NCI-H2196 treated with DMSO at 0.1 percent for 48 hours (cell line): ENCODE measurements around the gene LIMS2.

ENCODE experiments used
- DNase-seq: peaks from one replicate; lab custom pipeline; 2025; ENCODE audit not compliant: unreplicated experiment; lab: John Stamatoyannopoulos, UW

Gene LIMS2

DNA sequence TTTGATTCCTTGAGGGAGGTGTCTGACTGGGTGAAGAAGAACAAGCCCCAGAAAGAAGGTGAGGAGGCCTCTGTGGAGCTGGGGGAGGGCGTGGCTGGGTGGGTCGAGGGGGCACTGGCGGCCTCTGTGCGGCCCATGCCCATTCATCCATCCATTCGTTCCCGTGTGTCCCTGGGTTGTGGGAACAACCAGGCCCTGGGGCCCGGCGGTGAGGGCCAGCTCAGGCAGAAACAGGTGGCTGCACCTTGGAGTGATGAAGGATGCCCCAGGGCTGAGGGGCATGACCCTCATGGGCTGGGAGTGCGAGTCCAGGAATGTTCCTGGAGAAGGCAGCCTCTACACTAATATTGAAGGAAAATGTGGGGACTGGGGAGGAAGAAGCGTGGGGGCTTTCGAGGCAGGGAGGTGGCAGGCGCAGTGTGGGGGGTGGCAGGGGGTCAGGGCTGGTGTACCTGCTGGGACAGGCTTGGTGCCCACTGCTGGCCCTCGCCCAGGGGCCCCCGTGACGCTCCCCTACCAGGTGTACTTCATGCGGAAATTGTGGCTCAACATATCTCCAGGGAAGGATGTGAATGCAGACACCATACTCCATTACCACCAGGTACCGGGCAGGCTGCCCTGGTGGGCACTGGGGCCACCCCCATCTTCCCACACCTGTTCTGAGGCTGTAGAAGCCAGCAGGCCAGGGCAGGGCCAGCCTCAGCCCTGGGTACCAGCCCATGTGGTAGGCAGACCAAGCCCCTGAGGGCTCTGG lies 40.5 kb downstream of the LIMS2 start:
- no peak for DNase-seq

DNA sequence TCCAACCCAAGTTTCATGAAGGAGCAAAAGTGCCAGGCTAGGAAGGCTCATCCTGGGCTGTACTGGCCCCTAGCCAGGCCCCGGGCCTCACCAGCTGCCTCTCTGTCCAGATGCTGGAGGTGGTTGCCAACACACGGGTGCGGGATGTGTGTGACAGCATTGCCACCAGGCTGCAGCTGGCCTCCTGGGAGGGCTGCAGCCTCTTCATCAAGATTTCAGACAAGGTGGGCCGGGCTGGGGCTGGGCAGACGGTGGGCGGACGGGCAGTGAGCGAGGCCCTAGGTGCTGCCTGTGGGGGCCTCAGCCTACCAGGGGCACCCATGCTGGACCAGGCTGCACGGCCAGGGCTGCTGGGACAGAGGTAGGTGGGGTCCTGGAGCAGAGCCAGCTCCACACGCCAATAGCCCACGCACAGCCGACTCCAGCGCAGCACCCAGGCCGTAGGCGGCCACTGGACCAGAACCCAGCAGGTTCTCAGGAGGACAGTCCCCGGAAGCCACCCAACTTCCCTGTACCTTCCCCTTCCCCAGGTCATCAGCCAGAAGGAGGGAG lies 41.2 kb downstream of the LIMS2 start:
- DNase-seq: no peak

- no peak for DNase-seq
Observed at GRCh38 chr2:127633556-127634065, 41.7 kb downstream of the LIMS2 start.

DNA sequence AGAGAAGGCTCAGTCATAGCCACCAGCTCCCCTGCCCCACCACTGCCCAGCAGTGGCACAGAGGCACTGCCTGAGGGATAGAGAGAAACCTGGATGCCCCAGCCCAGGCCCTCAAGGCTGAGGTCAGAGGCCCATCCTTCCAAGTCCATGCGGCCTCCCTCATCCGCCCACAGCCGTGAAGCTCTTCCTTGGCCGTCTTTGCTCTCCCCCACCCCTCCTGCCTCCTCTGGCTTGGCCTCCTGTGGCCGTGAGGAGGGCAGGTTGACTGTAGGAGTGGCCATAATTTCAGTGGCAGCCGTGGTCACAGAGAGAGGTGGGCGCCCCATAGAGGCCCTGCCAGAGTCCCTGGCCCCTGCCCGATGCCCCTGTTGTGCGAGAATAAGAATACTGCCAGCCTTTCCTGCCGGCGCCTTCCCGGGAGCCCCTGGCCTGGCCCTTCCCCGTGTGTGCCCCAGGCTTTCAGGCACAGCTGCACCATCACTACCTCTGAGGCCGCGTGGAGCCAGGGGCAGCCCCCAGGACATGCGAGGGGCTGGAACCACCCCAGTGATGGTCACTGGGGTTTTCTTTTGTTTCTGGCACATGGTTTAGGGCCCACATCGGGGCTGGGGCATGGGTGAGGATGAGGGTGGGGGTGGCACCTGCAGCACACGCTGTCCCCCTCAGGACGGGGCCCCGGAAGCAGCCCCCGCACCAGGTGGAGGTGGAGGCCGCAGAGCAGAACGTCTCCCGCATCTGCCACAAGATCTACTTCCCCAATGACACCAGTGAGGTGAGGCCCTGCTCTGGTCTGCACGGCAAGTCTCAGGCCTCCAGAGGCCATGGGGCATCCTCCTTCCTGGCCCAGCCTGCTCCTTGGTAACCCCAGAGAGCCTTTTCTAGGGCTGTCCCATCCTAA lies 42.5 kb downstream of the LIMS2 start:
- DNase-seq: no peak

DNA sequence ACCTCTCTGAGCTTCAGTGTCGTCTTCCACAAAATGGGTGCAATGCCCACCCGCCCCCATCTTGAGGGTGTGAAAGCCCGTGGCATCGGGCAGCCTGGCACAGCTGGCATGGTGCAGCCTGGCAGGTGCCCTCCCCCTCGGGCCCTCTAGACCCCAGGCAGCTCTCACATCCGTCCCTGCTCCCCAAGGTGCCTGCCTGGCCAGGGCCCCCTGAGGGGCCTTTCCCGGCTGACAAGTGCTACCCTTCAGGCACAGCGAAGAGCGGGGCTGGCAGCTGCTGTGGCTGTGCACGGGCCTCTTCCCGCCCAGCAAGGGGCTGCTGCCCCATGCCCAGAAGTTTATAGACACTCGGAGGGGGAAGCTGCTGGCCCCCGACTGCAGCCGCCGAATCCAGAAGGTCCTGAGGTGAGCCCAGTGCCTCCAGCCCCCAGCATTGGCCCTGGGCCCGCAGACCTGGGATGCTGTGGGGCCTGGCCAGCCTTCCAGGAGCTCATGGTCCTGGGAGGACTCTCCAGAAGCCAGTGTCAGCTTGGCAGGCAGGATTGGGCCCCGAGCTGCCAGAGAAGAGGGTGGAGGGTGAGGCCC lies 43.2 kb downstream of the LIMS2 start:
- DNase-seq: no peak

DNA sequence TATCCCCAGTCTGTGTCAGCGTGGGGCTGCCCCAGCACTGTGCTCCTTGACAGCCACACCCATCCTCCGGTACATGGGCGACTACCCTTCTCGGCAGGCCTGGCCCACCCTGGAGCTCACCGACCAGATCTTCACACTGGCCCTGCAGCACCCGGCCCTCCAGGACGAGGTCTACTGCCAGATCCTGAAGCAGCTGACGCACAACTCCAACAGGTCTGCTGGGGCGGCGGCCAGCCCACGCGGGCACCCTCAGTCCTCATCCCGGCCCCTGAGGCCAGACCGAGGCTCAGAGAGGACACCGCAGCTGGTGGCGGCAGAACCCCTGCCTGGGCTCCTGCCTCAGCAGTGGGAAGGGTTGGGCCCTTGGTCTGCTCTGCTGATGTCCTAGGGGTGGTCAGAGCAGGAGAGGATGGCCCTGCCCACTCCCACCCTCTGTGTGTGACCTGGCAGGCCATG lies 43.8 kb downstream of the LIMS2 start:
- DNase-seq: no peak

DNA sequence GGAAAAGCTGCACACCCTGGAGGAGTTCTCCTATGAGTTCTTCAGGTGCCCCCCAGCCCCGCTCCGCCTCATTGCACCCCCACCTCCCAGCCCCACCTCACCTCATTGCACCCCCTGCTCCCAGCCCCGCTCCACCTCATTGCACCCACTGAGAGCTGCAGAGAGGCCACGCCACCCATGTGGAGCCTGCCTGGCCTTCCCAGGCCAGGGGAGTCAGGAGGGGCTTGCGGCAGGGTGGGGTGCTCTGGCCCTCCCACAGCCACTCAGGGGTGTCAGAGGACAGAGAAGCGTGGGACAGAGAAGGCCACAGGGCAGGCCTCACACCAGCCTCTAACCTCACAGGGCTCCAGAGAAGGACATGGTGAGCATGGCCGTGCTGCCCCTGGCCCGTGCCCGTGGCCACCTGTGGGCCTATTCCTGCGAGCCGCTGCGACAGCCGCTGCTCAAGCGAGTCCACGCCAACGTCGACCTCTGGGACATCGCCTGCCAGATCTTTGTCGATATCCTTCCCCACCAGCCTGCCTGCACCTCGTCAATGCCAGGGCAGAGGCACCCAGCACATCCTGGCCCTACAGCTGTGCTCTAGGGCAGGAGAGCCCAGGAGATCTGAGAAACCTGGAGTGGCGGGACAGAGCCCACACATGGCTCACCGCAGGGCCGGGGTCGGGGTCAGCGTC lies 44.3 kb downstream of the LIMS2 start:
- no peak for DNase-seq

GRCh38 chr2:127630096-127630863 lies 45.0 kb downstream of the LIMS2 start:
- DNase-seq: no peak

DNA sequence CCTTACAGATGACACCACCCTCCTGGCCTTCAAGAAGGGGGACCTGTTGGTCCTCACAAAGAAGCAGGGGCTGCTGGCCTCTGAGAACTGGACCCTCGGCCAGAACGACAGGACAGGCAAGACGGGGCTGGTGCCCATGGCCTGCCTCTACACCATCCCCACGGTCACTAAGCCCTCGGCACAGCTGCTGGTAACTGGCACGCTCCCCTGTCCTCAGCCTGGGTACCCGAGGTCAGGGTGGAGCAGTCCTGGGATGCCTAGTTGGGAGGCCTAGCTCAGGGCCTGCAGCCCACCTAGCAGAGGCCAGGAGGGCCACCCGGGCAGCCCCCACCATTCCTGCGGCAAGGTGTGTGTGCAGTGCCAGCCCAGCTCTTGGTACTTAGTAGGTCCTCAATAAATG lies 45.7 kb downstream of the LIMS2 start:
- no peak for DNase-seq

DNA sequence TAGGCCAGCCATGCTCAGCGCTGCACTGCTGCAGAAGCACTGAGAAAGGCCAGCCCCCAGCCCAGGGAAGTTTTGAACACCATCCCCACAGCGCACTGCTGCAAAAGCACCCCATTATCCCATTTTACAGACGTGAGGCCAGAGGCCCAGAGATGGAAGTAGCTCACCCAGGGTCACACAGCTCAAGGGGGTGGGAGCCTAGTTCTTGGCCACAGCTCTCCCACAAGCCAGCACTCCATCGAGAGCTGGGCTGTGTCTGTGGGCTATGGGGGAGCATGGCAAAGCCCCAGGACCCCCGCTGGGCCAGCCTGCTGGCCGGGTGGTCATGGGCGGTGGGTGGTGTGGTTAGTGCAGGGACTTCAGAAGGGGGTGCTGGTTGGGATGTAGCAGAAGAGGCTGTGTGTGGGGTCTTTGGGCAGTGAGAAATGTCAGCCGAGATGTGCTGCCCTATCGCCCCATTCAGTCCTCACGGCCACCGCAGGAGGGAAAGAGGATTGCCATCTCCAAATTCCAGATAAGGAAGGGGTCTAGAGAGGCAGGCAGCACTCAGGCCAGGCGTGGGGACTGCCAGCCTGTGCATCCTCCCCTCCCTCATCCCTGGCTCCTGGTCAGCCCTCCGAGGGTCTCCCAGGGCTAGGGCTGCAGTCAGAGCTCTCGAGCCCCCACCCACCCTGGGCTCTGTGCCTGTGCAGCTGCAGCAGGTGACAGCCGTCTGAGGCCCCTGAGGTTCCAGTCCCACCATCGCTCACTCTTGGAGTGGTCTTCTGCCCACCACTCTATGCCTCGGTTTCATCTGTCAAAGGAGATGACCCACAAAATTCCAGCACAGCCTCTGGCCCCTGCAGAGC lies 46.3 kb downstream of the LIMS2 start:
- no peak for DNase-seq

- DNase-seq: no peak
Observed at GRCh38 chr2:127627740-127628571, 47.4 kb downstream of the LIMS2 start.

DNA sequence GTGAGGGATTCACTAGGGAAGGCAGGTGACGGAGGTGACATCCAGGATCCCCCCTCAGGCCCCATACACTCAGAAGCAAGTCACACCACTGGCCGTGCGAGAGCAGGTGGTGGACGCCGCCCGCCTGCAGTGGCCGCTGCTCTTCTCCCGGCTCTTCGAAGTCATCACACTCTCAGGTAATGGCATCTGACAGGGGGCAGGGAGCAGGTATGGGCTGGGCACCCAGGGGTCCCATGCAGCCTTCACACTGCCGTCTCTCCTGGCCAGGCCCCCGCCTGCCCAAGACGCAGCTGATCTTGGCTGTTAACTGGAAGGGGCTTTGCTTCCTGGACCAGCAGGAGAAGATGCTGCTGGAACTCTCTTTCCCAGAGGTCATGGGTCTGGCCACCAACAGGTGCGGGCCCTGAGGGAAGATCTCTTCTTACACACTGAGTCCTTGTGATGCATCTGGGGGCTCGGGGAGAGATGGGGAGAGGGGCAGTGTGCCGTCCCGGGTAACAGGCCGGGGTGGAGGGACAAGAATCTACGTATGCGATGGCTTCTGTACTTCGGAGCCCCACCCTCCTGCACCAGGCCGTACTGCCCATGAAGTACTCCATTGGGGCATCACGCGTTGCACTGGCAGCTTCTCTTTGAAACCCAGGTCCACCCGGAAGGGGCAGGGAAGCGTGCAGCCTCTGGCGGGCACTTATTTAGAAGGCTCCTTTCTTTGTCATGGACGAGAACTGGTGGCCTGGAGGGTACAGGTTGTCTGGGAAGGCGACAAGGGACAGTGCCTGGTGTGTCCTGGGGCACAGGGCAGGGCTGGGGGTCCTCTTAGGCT lies 48.2 kb downstream of the LIMS2 start:
- no peak for DNase-seq

GRCh38 chr2:127626175-127626574 lies 49.2 kb downstream of the LIMS2 start:
- no peak for DNase-seq

GRCh38 chr2:127625572-127625951 lies 49.8 kb downstream of the LIMS2 start:
- DNase-seq: no peak

GRCh38 chr2:127624756-127625571 lies 50.4 kb downstream of the LIMS2 start:
- no peak for DNase-seq

DNA sequence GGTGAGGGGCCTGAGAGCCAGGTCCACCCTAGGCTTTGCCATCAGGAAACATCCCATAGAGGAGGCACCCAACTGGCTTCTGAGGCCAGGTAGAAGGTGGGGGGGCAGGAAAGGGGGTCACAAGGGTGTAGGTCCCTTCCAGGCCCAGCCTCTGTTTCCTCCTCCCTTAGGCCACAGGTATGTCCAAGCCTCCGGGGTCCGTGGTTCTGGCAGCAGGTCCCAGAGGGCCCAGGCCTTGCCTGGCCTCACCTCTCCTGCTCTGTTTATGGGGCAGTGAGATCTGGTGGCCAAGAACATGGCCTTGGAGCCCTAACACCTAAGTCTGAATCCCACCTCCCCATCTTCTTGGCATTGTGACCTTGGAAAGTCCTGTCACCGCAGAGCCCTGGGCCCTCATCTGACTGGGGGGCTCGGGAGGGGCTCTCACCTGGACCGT lies 51.0 kb downstream of the LIMS2 start:
- DNase-seq: no peak
